BLaER1 (cell line): ENCODE measurements around the gene EFCAB6.

ENCODE experiments used
- H3K27ac ChIP-seq: shearing (Covaris generic); formaldehyde crosslinking; 2 replicates; pipeline ENCODE4 v1.8.1; 2022
- H3K27me3 ChIP-seq: shearing (Covaris generic); formaldehyde crosslinking; 2 replicates; pipeline ENCODE4 v1.8.1; 2022
- H3K36me3 ChIP-seq: shearing (Covaris generic); formaldehyde crosslinking; 2 replicates; pipeline ENCODE4 v1.8.1; 2022
- H3K4me1 ChIP-seq: shearing (Covaris generic); formaldehyde crosslinking; 2 replicates; pipeline ENCODE4 v1.8.1; 2022
- H3K4me2 ChIP-seq: shearing (Covaris generic); formaldehyde crosslinking; 2 replicates; pipeline ENCODE4 v1.8.1; 2022
- H3K4me3 ChIP-seq: shearing (Covaris generic); formaldehyde crosslinking; 2 replicates; pipeline ENCODE4 v1.8.1; 2022
- H3K9ac ChIP-seq: shearing (Covaris generic); formaldehyde crosslinking; 2 replicates; pipeline ENCODE4 v1.8.1; 2022
- H3K9me3 ChIP-seq: shearing (Covaris generic); formaldehyde crosslinking; 2 replicates; pipeline ENCODE4 v1.8.1; 2022
- H4K20me1 ChIP-seq: shearing (Covaris generic); formaldehyde crosslinking; 2 replicates; pipeline ENCODE4 v1.8.1; 2022
- Cebpa-rat ChIP-seq: shearing (Covaris generic); IDR thresholded peaks from 2 replicates; pipeline ENCODE4 v1.8.1; 2022

Gene EFCAB6

DNA sequence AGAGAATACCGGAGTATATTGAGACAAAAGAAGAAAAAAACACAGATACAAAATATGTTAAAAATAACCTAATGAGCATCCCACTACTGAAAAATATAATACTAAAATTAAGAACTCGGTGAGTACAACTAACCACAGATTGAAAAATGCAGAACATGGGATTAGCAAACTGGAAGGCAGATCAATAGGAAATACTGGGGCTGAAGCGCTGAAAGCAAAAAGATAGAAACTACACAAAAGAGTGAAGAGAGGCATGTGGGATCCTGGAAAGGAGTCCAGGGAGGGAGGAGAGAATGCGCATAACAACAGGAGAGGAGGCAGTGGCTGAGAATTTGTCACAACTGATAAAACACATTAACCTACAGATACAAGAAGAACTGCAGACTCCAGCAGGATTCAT lies 159.3 kb downstream of the EFCAB6 start:
- H3K27me3 ChIP-seq = no peaks in the 10 kb centered on the region
- H3K9ac ChIP-seq = no peak overlapping the region
- TF ChIP-seq Cebpa-rat = no peak
- H4K20me1 ChIP-seq = no peaks in the 10 kb centered on the region
- H3K27ac ChIP-seq = no peak overlapping the region
- H3K36me3 ChIP-seq = no peaks in the 10 kb centered on the region
- H3K4me2 ChIP-seq = no peak overlapping the region
- peaks cover 22% of the 10 kb centered on the region for H3K9me3 ChIP-seq
- no peak overlapping the region for H3K4me3 ChIP-seq
- no peaks in the 10 kb centered on the region for H3K4me1 ChIP-seq

DNA sequence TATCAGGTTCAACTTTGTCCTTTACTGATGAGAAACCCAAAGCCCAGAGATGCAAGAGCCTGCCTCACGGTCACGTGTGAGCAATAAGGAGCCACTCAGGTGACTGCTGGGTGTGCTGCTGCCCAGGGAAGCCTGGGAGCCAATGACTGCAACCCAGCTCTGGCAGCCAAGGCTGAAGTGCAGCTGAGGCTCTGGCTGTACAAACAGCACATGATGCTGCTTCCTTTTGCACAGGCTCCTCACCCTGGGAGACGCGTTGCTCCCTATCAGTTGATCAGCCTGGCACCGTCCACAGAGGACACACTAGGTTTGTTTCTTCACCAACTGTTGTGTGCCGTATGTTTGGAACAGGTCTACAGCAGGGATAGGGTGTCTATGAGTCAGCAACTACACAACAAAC lies 168.7 kb downstream of the EFCAB6 start:
- Histone ChIP-seq H3K9ac (no peak overlapping the region), H3K27ac (no peak overlapping the region), H3K4me1 (no peaks in the 10 kb centered on the region), H3K4me2 (no peak overlapping the region), H3K9me3 (peaks cover 24% of the 10 kb centered on the region), H3K27me3 (no peaks in the 10 kb centered on the region), H4K20me1 (no peaks in the 10 kb centered on the region), H3K4me3 (no peak overlapping the region), H3K36me3 (no peaks in the 10 kb centered on the region)
- no peak for TF ChIP-seq Cebpa-rat

DNA sequence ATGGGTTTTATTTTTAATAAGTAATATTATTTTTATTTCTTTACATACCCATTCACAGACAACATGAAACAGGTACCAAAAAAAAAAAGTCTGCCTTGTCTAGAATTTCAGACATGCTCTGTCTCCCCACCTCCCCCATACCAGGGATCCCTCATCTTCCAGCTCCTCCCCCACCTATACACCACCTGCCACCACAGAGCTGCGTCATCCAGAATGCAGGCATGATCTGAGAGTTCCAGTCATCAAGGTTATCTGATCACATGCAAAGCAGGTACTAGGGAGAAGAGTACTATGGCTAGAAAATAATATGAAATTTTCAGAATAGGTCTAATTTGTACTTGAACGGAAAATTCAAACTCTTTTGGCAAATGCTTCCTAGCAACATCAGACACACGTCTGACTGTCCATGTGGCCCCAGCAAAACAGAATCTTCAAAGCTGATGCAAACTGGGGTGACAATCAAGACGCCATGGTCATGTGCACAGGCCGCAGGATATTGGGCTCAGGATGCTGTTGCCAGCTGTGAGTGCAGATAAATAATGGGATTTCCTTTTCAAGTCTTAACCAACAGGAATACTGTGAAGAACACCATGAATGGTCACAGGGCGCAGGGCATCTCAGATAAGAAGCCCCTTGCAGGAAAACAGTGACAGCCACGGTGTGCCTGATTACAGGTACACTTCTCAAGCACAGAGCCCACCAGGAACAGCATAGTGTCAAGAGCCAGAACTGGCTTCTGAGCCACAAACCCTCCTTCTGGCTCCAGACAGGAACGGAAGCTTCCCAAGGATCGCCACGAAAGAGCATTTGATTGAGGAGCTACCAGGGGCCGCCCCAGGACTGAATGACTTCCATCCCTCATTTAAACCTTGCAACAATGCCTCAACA lies 169.5 kb downstream of the EFCAB6 start:
- Histone ChIP-seq H3K36me3 (no peaks in the 10 kb centered on the region), H3K27me3 (no peaks in the 10 kb centered on the region), H3K4me1 (no peaks in the 10 kb centered on the region), H3K4me2 (no peak overlapping the region), H3K9me3 (peaks cover 27% of the 10 kb centered on the region), H4K20me1 (no peaks in the 10 kb centered on the region), H3K27ac (no peak overlapping the region), H3K9ac (no peak overlapping the region), H3K4me3 (no peak overlapping the region)
- no peak for TF ChIP-seq Cebpa-rat

GRCh38 chr22:43639228-43639948 lies 172.7 kb downstream of the EFCAB6 start:
- TF ChIP-seq Cebpa-rat = no peak
- no peaks in the 10 kb centered on the region for H3K27me3 ChIP-seq
- H3K4me2 ChIP-seq = no peak overlapping the region
- no peaks in the 10 kb centered on the region for H3K36me3 ChIP-seq
- no peaks in the 10 kb centered on the region for H4K20me1 ChIP-seq
- peaks cover 27% of the 10 kb centered on the region for H3K9me3 ChIP-seq
- no peak overlapping the region for H3K4me3 ChIP-seq
- no peak overlapping the region for H3K27ac ChIP-seq
- no peaks in the 10 kb centered on the region for H3K4me1 ChIP-seq
- no peak overlapping the region for H3K9ac ChIP-seq

DNA sequence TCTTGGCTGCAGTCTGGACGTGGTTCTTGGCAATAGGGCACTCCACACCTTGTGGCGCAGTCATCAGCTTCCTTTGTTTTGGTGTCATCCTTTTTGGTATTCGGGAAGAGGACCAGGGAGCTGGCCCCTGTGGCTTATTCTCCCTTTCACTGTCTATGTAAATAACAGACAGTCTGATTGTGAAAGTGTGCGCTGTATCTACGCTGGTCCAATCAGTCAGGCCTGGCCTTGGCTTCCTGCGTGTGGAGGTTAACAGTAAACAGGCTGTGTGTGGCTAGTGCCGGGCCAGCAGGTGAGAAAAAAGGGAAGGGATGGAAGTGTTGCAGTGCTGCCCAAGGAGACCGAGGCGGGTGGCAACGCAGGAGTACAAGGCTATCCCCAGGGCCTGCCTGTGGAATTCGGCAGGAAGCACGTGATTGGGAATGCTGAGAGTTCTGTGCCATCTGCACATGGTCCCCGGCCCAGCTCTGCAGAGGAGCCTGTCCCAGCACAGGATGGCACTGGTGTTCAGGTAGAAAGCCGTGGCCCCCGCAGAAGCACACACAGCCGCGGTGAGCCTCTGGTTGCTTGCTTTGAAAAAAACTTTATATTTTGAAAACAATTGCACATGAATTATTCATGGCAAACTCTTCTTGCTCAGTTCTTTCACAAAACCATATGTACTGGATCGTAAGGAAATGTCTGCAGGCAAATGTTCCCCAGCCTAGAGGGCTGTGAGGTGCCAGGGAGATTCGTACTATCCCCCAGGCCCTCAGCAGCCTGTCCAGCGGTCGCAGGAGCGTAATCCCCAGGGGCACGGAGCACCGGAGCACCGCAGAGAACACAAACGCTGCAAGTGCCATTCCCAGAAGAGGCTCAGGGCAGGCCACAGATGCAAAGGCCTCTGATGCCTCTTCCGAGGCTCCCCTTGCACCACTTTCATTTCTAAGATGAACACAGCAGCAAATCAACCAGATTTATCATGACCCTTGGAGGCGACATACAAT lies 174.5 kb downstream of the EFCAB6 start:
- Histone ChIP-seq H3K36me3 (no peaks in the 10 kb centered on the region), H3K4me3 (no peak overlapping the region), H3K27me3 (no peaks in the 10 kb centered on the region), H4K20me1 (no peaks in the 10 kb centered on the region), H3K27ac (no peak overlapping the region), H3K9ac (no peak overlapping the region), H3K9me3 (peaks cover 27% of the 10 kb centered on the region), H3K4me1 (0 out of 2 replicates have a peak, but pooled peaks cover 7% of the 10 kb centered on the region), H3K4me2 (no peak overlapping the region)
- no peak for TF ChIP-seq Cebpa-rat

GRCh38 chr22:43636086-43636485 lies 176.0 kb downstream of the EFCAB6 start:
- no peak overlapping the region for H3K27ac ChIP-seq
- TF ChIP-seq Cebpa-rat = no peak
- H3K4me1 ChIP-seq = 0 out of 2 replicates have a peak, but pooled peaks cover 7% of the 10 kb centered on the region
- H3K9me3 ChIP-seq = peaks cover 27% of the 10 kb centered on the region
- H3K9ac ChIP-seq = no peak overlapping the region
- no peaks in the 10 kb centered on the region for H3K36me3 ChIP-seq
- no peaks in the 10 kb centered on the region for H3K27me3 ChIP-seq
- no peak overlapping the region for H3K4me2 ChIP-seq
- H3K4me3 ChIP-seq = no peak overlapping the region
- H4K20me1 ChIP-seq = no peaks in the 10 kb centered on the region

DNA sequence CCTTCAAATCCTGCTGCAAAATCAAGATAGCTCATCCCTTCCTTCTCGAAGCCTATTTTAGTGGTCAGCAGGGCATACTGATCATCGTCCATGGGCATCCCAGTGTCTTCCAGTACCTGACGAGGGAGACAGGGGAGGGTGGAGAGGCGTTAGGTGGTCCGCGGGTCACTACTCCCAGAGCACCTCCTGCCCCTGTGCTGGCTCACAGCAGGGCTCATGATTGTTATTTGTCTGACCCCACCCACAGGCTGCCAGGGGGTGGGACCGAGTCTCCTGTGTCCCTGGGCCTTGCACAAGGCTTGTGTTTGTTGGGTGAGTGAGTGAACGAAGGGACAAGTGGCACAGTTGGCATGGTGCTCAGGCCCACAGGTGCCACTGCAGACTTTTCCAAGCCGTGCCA lies 177.0 kb downstream of the EFCAB6 start:
- Histone ChIP-seq H3K4me1 (0 out of 2 replicates have a peak, but pooled peaks cover 7% of the 10 kb centered on the region), H3K27me3 (no peaks in the 10 kb centered on the region), H4K20me1 (no peaks in the 10 kb centered on the region), H3K9me3 (peaks cover 18% of the 10 kb centered on the region), H3K9ac (no peak overlapping the region), H3K4me3 (no peak overlapping the region), H3K27ac (no peak overlapping the region), H3K36me3 (no peaks in the 10 kb centered on the region), H3K4me2 (no peak overlapping the region)
- no peak for TF ChIP-seq Cebpa-rat

DNA sequence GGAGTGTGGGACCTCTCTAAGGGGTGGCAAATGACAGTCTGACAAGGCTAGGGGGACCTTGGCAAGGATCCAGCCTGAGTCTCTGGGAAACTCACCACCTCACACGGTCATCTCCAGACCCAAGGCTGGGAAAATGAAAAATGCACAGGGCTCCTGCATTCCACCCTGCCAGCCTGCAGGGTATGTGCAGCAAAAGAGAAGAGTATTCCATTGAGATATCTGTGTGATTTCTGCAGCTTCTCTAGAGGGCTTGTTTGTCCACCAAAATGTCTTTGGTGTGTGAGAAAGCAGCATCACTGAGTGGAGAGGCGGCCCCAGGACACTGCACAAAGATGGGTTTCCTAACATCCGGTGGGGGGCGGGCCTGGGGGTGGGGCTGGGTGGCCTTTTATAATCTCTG lies 177.8 kb downstream of the EFCAB6 start:
- H4K20me1 ChIP-seq = no peaks in the 10 kb centered on the region
- no peaks in the 10 kb centered on the region for H3K27me3 ChIP-seq
- peaks cover 12% of the 10 kb centered on the region for H3K9me3 ChIP-seq
- no peak overlapping the region for H3K9ac ChIP-seq
- 0 out of 2 replicates have a peak, but pooled peaks cover 7% of the 10 kb centered on the region for H3K4me1 ChIP-seq
- no peaks in the 10 kb centered on the region for H3K36me3 ChIP-seq
- TF ChIP-seq Cebpa-rat = no peak
- H3K27ac ChIP-seq = no peak overlapping the region
- no peak overlapping the region for H3K4me3 ChIP-seq
- no peak overlapping the region for H3K4me2 ChIP-seq

DNA sequence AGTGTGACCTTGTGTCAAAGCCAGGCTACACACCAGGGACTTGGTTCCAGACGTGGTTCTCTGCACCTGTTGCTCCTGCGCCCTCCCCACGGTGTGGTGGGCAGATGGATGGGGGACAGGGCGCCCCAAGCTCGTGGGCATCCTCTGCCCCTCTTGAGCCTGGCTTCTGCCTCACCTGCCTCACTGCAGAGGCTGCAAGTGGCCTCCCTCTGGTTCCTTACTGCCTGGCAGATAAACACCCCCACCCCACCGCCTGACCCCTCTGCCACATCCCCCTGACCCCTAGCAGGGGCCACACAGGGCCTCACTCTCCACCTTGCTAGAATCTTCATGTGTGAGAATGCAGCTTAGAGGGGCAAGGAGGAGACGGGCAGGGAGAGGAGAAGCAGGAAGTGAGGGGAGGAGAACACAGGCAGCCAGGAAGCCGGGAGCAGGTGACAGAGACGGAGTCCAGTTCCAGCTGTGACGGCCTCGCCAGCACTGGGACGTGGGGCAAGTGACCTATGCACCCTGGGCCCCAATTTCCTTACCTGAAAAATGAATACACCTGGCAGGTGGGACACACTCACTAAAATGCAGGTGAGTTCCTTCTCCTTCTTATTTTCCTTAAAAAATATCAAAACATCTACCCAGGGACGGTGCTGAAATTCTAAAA lies 178.3 kb downstream of the EFCAB6 start:
- Histone ChIP-seq H4K20me1 (no peaks in the 10 kb centered on the region), H3K4me2 (no peak overlapping the region), H3K9ac (no peak overlapping the region), H3K27ac (no peak overlapping the region), H3K4me1 (0 out of 2 replicates have a peak, but pooled peaks cover 7% of the 10 kb centered on the region), H3K9me3 (peaks cover 6% of the 10 kb centered on the region), H3K36me3 (no peaks in the 10 kb centered on the region), H3K4me3 (no peak overlapping the region), H3K27me3 (no peaks in the 10 kb centered on the region)
- TF ChIP-seq Cebpa-rat = no peak
